IPS DF 19.7 (cell line): ENCODE results near the gene GRHL3.

Experiments
- DNase-seq: peaks from one replicate; pipeline ENCODE4 v3.0.0-alpha.2; 2013; ENCODE audit warnings: low read depth, low spot score

Gene GRHL3

DNA sequence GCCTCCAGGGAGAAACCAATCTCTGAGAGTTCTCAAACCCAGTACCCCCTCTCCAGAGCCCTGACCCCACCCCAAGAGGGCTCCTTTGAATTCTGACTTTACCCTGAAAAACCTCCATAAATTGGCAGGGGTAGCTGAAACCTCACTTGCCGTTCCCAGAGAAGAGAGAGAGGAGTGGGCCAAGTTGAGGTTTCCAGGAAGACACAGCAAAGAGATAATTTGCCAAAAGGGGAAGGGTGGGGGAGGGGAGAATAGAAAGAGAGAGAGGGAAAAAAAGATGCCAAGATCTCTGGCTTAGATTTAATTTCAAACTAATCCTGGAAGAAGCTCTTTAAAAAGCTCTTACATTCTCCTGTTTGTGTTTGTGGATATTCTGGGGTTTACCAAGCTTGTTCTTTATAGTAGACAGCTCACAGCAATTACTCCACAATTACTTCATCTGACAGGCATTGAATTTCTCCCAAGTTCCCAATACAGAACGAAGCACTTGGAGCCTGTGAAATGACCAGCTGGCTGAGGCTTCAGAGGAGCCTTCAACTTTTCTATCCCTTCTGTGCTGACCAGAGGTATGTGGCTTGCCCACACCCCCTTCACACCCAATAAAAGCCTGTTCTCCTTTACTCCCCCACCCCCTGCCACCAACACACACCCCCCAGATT, 1.1 kb upstream of the GRHL3 start:
- no peak for DNase-seq

GRCh38 chr1:24318615-24319311, 394 bp upstream of the GRHL3 start:
- no peak for DNase-seq

- no peak for DNase-seq
Observed at GRCh38 chr1:24319962-24320361, 805 bp downstream of the GRHL3 start.

DNA sequence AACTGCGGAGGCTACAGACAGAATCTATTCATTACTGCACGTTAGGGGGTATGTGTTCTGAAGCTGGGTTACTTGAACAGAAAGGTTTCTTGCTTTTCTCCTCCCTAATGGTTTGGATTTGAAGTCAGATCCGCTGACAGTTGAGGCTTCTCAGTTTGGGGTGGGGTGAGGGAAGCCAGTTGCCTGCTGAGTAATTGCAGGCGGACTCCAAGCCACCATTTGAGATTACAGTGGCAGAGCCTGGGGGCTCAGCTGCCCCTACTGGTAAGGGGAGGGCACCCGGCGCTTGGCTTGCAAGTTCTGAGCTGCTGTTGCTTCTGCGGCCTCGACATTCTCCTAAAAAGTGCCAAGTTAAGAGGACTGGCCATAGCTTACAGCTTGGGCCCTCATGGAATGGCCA, 2.0 kb downstream of the GRHL3 start:
- DNase-seq: no peak

GRCh38 chr1:24321697-24322469, 2.7 kb downstream of the GRHL3 start:
- DNase-seq: no peak

- DNase-seq: no peak
Observed at GRCh38 chr1:24322470-24323177, 3.5 kb downstream of the GRHL3 start.

- DNase-seq: no peak
Observed at GRCh38 chr1:24323281-24323680, 4.1 kb downstream of the GRHL3 start.

GRCh38 chr1:24324903-24325302, 5.7 kb downstream of the GRHL3 start:
- no peak for DNase-seq

GRCh38 chr1:24325587-24326449, 6.7 kb downstream of the GRHL3 start:
- no peak for DNase-seq

GRCh38 chr1:24327486-24327885, 8.3 kb downstream of the GRHL3 start:
- DNase-seq: no peak

DNA sequence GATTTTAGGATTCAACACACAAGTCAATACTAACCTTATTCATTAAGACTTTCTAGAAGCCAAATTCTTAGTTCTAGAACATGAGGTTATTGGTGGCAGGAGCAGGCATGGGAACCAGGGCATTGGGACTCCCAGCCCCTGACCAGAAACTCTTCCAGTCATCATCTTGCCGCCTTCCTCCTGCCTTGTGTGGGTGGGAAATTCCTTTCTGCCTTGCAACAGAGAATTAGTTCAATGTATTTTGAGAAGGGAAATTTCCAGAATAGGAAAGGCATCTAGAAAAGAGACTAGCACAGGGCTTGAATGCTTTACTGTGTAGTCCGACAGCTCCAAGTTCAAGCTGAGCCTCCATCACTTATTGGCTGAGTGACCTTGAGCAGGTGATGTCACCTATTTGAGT, 8.7 kb downstream of the GRHL3 start:
- DNase-seq: no peak

DNA sequence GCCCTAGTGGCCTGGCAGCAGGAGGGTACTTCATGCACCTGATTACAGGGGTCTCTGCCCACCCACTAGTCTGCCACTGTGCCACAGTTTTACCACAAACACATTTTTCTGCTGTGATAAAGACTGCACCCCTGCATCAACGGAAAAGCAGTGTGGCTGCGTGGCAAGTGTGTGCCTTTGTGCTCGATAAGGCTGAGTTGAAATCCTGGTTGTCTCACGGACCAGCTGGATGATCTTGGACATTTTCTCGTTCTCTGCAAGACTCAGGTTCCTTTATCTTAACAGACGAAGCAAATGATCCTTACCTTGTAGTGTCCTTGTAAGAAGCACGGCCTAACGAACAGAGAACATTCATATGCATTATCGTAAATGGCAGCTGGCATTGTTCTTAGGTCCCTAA, 10.2 kb downstream of the GRHL3 start:
- no peak for DNase-seq

DNA sequence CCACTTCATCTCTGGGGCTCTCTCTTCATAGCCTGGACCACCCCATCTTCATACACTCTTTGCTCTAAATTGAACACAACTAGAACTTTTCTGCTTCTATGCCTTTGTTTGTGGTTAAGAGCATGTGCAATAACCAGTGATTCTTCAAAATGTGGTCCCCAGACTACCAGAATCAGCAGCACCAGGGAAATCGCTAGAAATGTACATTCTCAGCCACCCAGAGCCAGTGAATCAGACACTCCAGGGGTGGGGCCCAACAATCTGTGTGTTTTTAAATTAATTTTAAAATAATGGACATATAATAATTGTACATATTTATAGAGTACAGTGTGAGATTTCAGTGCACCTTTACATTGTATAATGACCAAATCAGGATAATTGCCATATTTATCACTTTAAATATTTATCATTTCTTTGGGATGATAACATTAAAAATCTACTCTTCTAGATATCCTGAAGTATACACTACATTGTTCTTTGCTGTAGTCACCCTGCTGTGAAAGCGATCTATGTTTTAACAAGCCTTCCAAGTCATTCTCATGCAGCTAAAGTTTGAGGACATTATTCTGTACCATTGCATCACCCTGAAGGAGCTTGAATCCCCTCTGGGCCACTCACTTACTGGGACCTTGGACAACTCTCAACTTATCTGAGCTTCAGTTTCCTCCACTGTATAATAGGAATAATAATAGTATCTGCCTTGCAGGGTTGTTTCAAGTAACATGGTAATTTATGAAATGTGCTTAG, 10.8 kb downstream of the GRHL3 start:
- no peak for DNase-seq

GRCh38 chr1:24331961-24332673, 13.0 kb downstream of the GRHL3 start:
- no peak for DNase-seq

DNA sequence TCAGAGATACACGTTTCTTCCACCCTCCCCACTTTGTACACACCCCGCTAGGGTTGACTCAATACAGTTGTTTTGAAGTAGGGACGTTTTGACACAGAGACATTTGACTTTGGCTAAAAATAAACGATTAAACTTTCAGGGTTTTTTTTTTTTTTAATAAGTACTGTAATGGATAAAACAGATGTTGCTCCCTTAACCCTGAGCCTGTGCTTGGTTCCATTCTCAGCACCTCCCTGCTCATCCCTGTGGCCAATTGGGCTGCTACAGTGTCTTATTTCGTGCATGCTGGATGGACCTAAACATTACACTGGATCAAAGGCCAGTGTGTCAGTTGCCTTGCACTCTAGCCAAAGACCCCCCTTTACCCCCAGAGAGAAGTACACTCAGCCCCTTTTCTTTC, 16.9 kb downstream of the GRHL3 start:
- DNase-seq: no peak

GRCh38 chr1:24337455-24337854, 18.3 kb downstream of the GRHL3 start:
- no peak for DNase-seq

- no peak for DNase-seq
Observed at GRCh38 chr1:24338447-24338846, 19.3 kb downstream of the GRHL3 start.

DNA sequence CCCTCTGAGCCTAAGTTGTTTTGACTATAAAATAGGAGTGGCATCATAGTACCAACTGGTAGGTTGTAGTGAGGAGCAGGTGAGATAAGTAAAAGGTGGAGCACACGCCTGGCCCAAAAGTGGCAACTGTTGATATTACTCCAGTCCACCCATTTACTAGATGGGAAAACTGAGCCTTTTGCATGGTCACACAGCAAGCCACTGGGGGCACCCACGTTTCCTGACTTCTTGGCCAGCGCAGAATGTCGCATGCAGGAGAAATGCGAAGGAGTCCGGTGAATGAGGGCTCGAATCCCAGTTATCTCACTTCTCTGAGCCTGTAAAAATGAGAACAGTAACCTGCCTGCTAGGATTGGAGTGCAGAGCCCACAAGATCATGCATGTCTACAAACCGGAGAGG, 20.8 kb downstream of the GRHL3 start:
- DNase-seq: no peak

GRCh38 chr1:24340770-24341169, 21.6 kb downstream of the GRHL3 start:
- DNase-seq: no peak

DNA sequence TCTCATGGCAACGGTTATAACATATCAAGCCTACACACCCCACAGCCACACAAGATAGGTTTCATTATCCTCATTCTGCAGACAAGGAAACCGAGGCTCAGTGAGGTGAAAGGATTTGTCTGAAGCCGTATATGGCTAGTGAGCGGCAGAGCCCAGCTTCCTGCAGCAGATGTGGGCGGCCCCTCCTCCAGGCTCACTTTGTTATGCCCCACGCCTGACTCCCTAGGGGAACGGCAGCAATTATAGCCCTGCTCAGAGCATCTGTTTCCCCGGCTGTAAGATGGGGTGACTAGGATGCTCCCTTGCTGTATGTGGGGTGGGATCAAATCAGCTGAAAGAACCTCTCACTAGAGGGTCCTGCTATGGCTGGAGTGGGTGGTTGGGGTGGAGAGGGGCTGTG, 22.1 kb downstream of the GRHL3 start:
- no peak for DNase-seq
